ENCODE data around the gene LRRC8D. TPM values are rescaled to one million over a fixed set of nuclear protein-coding genes. Genes with fewer than 3 reads are reported as not detected.

Gene LRRC8D
- total and polyA plus RNA-seq, 9 of the 15 experiments (the other 6 are each of a cell fraction or from before 2014, with no cell fraction given) = 3.4 to 53.9 (median 15.9) TPM

DNA sequence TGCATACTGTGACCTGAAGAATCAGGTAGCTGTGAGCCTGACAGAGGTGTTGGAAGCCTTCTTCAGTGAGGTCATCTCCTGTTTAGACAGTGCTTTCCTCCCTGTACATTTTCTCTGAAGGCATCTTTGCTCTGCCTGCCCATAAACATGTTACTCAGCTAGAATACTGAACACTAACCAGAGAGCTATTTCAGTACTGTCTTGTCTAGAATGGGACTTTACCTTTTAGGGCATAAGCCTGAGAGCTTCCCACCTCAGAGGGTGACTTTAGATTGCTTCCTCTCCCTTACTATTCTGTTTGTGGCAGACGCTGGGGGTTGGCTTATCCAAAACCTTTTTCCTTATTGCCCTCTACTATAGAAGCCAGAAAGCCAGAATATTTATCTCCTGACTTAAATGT, 150.8 kb downstream of the LRRC8D start:
- Histone ChIP-seq H3K4me2 (ENCODE audit: insufficient read depth, low read length) (no peak overlapping the region), H3K36me3 (ENCODE audit: control insufficient read depth, insufficient read depth, low read length) (no peaks in the 10 kb centered on the region), H3K79me2 (ENCODE audit: control insufficient read depth, insufficient read depth, low read length) (no peaks in the 10 kb centered on the region), H4K20me1 (replicated peaks; ENCODE audit: control insufficient read depth, insufficient read depth, low read length) (no peaks in the 10 kb centered on the region), H3K9me3 (replicated peaks; ENCODE audit: control insufficient read depth, insufficient read depth, low read depth, low read length) (no peaks in the 10 kb centered on the region), H3K9me1 (ENCODE audit: control insufficient read depth, insufficient read depth, low read length) (no peaks in the 10 kb centered on the region), H3K9ac (ENCODE audit: insufficient read depth in 1 of 2, low read depth in 2 of 2, low read length in 2 of 2) (no peak overlapping the region), H3K4me3 (no peak overlapping the region), H3K27me3 (ENCODE audit: control insufficient read depth in 2 of 2, insufficient read depth in 2 of 2, low read length in 2 of 2) (no peaks in the 10 kb centered on the region), H3K27ac (ENCODE audit: extremely low read depth, low read depth, low read length) (no peak overlapping the region), H3K4me1 (replicated peaks in 1 of 2; ENCODE audit: control insufficient read depth in 2 of 2, insufficient read depth in 2 of 2, low read length in 2 of 2) (peaks cover 4 to 43% of the 10 kb centered on the region in 2 experiments; a peak in 4 of 5 replicates), H2AFZ (ENCODE audit: low read depth, low read length) (no peak overlapping the region)
- 22% methylated on average over 1 of the region's 1 CpG for WGBS (ENCODE audit: insufficient coverage, low coverage, missing lambda C conversion rate)
- BruUV-seq (replicated peaks) = no TSS peak
- intact Hi-C loops (cut with micrococcal nuclease) = no loop called here
- FAIRE-seq = no peak
- in situ Hi-C loops (cut with MboI) = no loop called here
- TF ChIP-seq NR2C2 (CRISPR knock-in tag; IDR thresholded peaks at IDR 0.05) = no peak
- no peak for TF ChIP-seq NR2C2 (tag; IDR thresholded peaks at IDR 0.05)
- TF ChIP-seq CBX1 (IDR thresholded peaks at IDR 0.05; ENCODE audit: low read depth) = no peak
- no peak for TF ChIP-seq NFE2 (IDR thresholded peaks at IDR 0.05; ENCODE audit: low read depth)
- no peak for DNase-seq (ENCODE audit: extremely low read depth in 1 of 4, low spot score in 3 of 4)
- ATAC-seq = no peak
- POLR2A ChIA-PET = interaction anchor here (0.9 to 1.5 kb wide), 3 partner anchors 9 to 21 kb away, joined by 3 to 5 read pairs (median 3); no protein-coding TSS in a partner anchor
- CTCF ChIA-PET (ENCODE audit: low intra/inter-chr PET ratio) = no interaction called here

GRCh38 chr1:89972024-89972423, 151.2 kb downstream of the LRRC8D start:
- Histone ChIP-seq H3K4me1 (replicated peaks in 1 of 2; ENCODE audit: control insufficient read depth in 2 of 2, insufficient read depth in 2 of 2, low read length in 2 of 2) (peaks cover 4 to 43% of the 10 kb centered on the region in 2 experiments; a peak in 4 of 5 replicates), H2AFZ (ENCODE audit: low read depth, low read length) (no peak overlapping the region), H3K4me3 (no peak overlapping the region), H4K20me1 (replicated peaks; ENCODE audit: control insufficient read depth, insufficient read depth, low read length) (no peaks in the 10 kb centered on the region), H3K36me3 (ENCODE audit: control insufficient read depth, insufficient read depth, low read length) (no peaks in the 10 kb centered on the region), H3K9me3 (replicated peaks; ENCODE audit: control insufficient read depth, insufficient read depth, low read depth, low read length) (no peaks in the 10 kb centered on the region), H3K9ac (ENCODE audit: insufficient read depth in 1 of 2, low read depth in 2 of 2, low read length in 2 of 2) (no peak overlapping the region), H3K79me2 (ENCODE audit: control insufficient read depth, insufficient read depth, low read length) (no peaks in the 10 kb centered on the region), H3K9me1 (ENCODE audit: control insufficient read depth, insufficient read depth, low read length) (no peaks in the 10 kb centered on the region), H3K27ac (ENCODE audit: extremely low read depth, low read depth, low read length) (no peak overlapping the region), H3K4me2 (ENCODE audit: insufficient read depth, low read length) (no peak overlapping the region), H3K27me3 (ENCODE audit: control insufficient read depth in 2 of 2, insufficient read depth in 2 of 2, low read length in 2 of 2) (no peaks in the 10 kb centered on the region)
- no peak for FAIRE-seq
- ATAC-seq = no peak
- in situ Hi-C loops (cut with MboI) = no loop called here
- ChIA-PET POLR2A (interaction anchor here (0.9 to 1.5 kb wide), 3 partner anchors 9 to 35 kb away, joined by 3 to 5 read pairs (median 4); no protein-coding TSS in a partner anchor), CTCF (ENCODE audit: low intra/inter-chr PET ratio) (no interaction called here)
- intact Hi-C loops (cut with micrococcal nuclease) = no loop called here
- BruUV-seq (replicated peaks) = no TSS peak
- no peak for DNase-seq (ENCODE audit: extremely low read depth in 1 of 4, low spot score in 3 of 4)
- TF ChIP-seq HMGN3 (IDR thresholded peaks at IDR 0.05; ENCODE audit: borderline replicate concordance, extremely low read depth, insufficient read length, low read depth, low read length) (no peak), CAMTA2 (CRISPR knock-in tag; conservative IDR thresholded peaks at IDR 0.05) (no peak), BMI1 (IDR thresholded peaks at IDR 0.05; ENCODE audit: low read length) (no peak), MAZ (CRISPR knock-in tag; conservative IDR thresholded peaks at IDR 0.05 in 1 of 2, IDR thresholded peaks at IDR 0.05 in 1 of 2) (no peak), SMAD2 (IDR thresholded peaks at IDR 0.05; ENCODE audit: low read depth, low read length) (no peak), TFAM (CRISPR knock-in tag; conservative IDR thresholded peaks at IDR 0.05) (no peak), MTA3 (IDR thresholded peaks at IDR 0.05; ENCODE audit: borderline replicate concordance) (no peak), HIVEP1 (CRISPR knock-in tag; IDR thresholded peaks at IDR 0.05) (no peak), ZFP30 (CRISPR knock-in tag; IDR thresholded peaks at IDR 0.05; ENCODE audit: borderline replicate concordance) (no peak), RUNX1 (IDR thresholded peaks at IDR 0.05; ENCODE audit: low read depth) (no peak), NCOA1 (IDR thresholded peaks at IDR 0.05; ENCODE audit: low read depth) (no peak), GATA2 (CRISPR knock-in tag; IDR thresholded peaks at IDR 0.05) (no peak)
- TF ChIP-seq, protein P1, sequence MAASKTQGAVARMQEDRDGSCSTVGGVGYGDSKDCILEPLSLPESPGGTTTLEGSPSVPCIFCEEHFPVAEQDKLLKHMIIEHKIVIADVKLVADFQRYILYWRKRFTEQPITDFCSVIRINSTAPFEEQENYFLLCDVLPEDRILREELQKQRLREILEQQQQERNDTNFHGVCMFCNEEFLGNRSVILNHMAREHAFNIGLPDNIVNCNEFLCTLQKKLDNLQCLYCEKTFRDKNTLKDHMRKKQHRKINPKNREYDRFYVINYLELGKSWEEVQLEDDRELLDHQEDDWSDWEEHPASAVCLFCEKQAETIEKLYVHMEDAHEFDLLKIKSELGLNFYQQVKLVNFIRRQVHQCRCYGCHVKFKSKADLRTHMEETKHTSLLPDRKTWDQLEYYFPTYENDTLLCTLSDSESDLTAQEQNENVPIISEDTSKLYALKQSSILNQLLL (CRISPR knock-in tag; IDR thresholded peaks at IDR 0.05; ENCODE audit: borderline replicate concordance) = no peak
- TF ChIP-seq, protein P2, sequence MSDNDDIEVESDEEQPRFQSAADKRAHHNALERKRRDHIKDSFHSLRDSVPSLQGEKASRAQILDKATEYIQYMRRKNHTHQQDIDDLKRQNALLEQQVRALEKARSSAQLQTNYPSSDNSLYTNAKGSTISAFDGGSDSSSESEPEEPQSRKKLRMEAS (CRISPR knock-in tag; IDR thresholded peaks at IDR 0.05) = no peak
